HEK293 (cell line): ENCODE data around the gene HLA-DQB1.

Experiments
- KLF1 ChIP-seq: fragments of 450-650 bp; formaldehyde crosslinking; IDR thresholded peaks from 2 replicates; pipeline ENCODE4 v1.5.1; 2016; ENCODE audit warnings: missing biosample characterization, missing genetic modification characterization
- ZNF114 ChIP-seq: fragments of 450-650 bp; formaldehyde crosslinking; IDR thresholded peaks from 2 replicates; pipeline ENCODE4 v1.5.0; 2017; ENCODE audit warnings: missing biosample characterization, missing genetic modification characterization
- ZNF221 ChIP-seq: fragments of 450-650 bp; formaldehyde crosslinking; IDR thresholded peaks from 2 replicates; pipeline ENCODE4 v1.5.1; 2017; ENCODE audit warnings: missing biosample characterization, missing genetic modification characterization, borderline replicate concordance
- ZNF341 ChIP-seq: fragments of 450-650 bp; formaldehyde crosslinking; IDR thresholded peaks from 2 replicates; pipeline ENCODE4; 2016; ENCODE audit warnings: low read depth, missing biosample characterization, missing genetic modification characterization
- ZNF48 ChIP-seq: fragments of 450-650 bp; formaldehyde crosslinking; IDR thresholded peaks from 2 replicates; pipeline ENCODE4 v1.5.1; 2016; ENCODE audit warnings: missing biosample characterization, missing genetic modification characterization
- ZNF510 ChIP-seq: fragments of 450-650 bp; formaldehyde crosslinking; IDR thresholded peaks from 2 replicates; pipeline ENCODE4 v1.5.1; 2018; ENCODE audit warnings: mild to moderate bottlenecking, missing genetic modification characterization, missing biosample characterization; ENCODE audit not compliant: insufficient replicate concordance
- ZXDB ChIP-seq: fragments of 450-650 bp; formaldehyde crosslinking; IDR thresholded peaks from 2 replicates; pipeline ENCODE4 v1.5.1; 2016; ENCODE audit warnings: missing biosample characterization, missing genetic modification characterization
- TF ChIP-seq, protein P1 (sequence below): fragments of 450-650 bp; formaldehyde crosslinking; IDR thresholded peaks from 2 replicates; pipeline ENCODE4 v1.5.1; 2016; ENCODE audit warnings: missing biosample characterization, missing genetic modification characterization
- TF ChIP-seq, protein P2 (sequence below): fragments of 450-650 bp; formaldehyde crosslinking; IDR thresholded peaks from 2 replicates; pipeline ENCODE4 v1.5.1; 2016; ENCODE audit warnings: missing biosample characterization, missing genetic modification characterization

DNA sequence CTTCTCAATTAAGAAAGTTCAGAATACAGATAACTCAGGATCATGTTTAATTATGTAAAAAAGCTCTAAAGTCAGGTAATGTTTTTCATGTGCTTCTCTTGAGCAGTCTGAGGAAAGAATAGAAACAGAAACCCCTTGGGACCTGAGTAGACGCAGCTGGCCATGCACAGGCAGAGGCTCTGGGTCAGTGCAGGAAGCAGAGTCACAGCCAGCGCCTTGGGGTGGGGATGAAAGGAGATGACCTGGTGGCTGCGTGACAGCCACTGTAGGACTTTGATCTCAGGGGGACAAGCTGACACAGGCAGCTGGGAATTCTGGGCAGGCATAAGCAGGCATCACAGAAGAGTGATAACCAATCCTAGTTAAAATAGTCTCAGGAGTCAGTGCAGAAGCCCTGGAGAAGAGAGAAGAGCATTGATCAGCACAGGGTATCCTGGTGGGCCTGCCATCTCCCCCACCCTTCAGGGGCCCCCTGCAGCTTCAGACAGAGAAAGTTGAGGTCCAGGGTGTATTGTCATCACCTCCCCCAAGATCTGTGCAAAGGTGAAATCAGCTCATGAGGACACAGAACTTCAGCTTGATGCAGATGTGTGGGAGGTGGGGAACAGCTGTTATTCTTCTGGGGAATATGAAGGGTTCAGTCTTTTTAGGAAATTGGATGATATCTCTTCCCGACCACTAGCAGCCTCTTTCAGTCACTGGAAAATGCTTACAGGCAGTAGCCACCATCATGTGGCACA lies 6.4 kb downstream of the HLA-DQB1 start:
- TF ChIP-seq ZNF510 (no peak), ZNF341 (tag by site-specific recombination) (no peak), ZXDB (no peak), ZNF114 (tag by site-specific recombination) (no peak), KLF1 (no peak), ZNF221 (tag by site-specific recombination) (no peak), ZNF48 (tag by site-specific recombination) (no peak)
- TF ChIP-seq, protein P1, sequence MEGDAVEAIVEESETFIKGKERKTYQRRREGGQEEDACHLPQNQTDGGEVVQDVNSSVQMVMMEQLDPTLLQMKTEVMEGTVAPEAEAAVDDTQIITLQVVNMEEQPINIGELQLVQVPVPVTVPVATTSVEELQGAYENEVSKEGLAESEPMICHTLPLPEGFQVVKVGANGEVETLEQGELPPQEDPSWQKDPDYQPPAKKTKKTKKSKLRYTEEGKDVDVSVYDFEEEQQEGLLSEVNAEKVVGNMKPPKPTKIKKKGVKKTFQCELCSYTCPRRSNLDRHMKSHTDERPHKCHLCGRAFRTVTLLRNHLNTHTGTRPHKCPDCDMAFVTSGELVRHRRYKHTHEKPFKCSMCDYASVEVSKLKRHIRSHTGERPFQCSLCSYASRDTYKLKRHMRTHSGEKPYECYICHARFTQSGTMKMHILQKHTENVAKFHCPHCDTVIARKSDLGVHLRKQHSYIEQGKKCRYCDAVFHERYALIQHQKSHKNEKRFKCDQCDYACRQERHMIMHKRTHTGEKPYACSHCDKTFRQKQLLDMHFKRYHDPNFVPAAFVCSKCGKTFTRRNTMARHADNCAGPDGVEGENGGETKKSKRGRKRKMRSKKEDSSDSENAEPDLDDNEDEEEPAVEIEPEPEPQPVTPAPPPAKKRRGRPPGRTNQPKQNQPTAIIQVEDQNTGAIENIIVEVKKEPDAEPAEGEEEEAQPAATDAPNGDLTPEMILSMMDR: no peak
- TF ChIP-seq, protein P2, sequence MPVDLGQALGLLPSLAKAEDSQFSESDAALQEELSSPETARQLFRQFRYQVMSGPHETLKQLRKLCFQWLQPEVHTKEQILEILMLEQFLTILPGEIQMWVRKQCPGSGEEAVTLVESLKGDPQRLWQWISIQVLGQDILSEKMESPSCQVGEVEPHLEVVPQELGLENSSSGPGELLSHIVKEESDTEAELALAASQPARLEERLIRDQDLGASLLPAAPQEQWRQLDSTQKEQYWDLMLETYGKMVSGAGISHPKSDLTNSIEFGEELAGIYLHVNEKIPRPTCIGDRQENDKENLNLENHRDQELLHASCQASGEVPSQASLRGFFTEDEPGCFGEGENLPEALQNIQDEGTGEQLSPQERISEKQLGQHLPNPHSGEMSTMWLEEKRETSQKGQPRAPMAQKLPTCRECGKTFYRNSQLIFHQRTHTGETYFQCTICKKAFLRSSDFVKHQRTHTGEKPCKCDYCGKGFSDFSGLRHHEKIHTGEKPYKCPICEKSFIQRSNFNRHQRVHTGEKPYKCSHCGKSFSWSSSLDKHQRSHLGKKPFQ: no peak
